Left hindlimb (tissue), 1 donor: Measurements from ENCODE around the gene TMIGD3.

Source experiments
- DNase-seq: peaks from one replicate; pipeline ENCODE4 v3.0.0-alpha.2; 2018

TMIGD3 gene

GRCh38 chr1:111507411-111508201 is 4.2 kb upstream of the TMIGD3 start:
- no peak for DNase-seq

- no peak for DNase-seq
Measured at GRCh38 chr1:111506561-111506960, 3.1 kb upstream of the TMIGD3 start.

DNA sequence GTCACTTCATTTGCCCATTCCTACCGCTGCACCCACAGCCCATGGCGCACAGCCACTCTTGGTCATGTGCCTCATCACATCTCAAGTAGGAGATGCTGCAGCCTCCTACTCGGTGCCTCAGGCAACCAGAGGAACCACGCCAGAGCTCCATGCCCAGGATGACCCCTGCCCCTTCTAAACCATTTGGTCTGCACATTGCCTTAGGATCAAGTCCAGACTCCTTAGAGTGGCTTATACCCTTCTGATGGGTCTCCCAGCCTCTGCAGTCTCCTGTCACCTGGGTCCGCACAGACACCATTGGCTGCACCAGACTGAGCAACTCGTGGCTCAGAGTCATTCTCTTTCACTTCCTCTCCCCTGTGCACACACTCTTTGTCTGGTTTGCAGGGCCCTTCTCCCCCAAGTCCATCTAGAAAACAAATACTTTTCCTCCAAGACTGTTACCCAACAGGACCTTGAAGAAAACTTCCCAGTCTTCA is 2.2 kb upstream of the TMIGD3 start:
- DNase-seq, result no peak

GRCh38 chr1:111504097-111504496 is 664 bp upstream of the TMIGD3 start:
- no peak for DNase-seq

GRCh38 chr1:111501645-111502044 is 1.8 kb downstream of the TMIGD3 start:
- no peak for DNase-seq

GRCh38 chr1:111499026-111499785 is 4.2 kb downstream of the TMIGD3 start:
- DNase-seq, result no peak

DNA sequence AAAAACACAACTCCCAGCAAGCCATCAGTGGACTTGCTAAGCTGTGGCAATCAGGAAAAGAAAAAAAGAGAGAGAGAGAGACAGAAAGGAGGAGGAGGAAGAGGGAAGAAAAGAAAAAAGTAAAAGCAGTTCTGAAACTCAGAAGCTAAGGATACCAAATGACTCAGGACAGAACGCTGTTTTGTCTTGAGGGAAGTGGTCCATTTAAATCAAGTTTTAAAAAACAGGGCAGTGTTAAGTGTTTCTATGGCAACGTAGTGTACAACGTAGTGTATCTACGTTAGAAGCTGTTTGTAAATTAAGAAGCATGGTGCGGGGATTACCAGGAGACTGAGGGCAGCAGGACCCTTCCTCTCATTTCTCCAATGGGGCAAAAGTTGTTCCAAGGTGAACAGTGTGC is 5.8 kb downstream of the TMIGD3 start:
- DNase-seq, result no peak

DNA sequence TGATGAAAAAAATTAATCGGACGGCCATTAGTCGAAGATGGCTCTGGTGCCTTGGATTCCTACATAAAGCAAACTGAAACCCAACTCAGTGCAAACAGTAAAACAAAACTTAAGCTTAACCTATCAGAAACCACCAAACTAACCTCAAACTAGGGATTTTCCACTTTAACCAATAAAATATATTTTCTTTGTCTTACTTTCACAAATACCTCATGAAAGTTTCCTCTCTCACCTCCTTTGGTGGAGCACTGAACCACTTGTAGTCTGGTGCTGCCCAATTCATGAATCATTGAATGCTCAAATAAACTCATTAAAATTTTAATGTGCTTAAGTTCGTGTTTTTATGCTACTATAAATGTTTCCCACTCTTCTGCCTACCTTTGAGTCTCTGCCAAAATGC is 7.0 kb downstream of the TMIGD3 start:
- no peak for DNase-seq

DNA sequence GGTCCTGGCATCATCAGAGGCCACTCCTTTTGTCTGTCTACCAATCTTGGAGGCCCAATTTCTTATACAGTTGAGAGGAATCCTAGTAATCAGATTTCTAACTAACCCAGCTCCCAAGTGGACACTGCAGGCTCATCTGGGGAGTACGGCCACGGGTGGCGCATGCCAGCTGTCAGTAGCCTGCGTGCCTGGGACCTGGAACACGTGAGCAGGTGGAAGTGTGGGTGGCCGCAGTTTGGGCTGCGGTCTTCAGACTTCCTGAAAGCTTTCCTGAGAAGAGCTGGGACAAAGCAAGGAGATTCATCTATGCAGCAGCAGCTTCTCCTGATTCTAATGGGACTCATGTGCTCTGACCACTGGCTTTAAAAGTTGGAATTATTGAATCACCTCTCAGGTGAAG is 12.4 kb downstream of the TMIGD3 start:
- no peak for DNase-seq

GRCh38 chr1:111490220-111490619 is 13.2 kb downstream of the TMIGD3 start:
- no peak for DNase-seq

DNA sequence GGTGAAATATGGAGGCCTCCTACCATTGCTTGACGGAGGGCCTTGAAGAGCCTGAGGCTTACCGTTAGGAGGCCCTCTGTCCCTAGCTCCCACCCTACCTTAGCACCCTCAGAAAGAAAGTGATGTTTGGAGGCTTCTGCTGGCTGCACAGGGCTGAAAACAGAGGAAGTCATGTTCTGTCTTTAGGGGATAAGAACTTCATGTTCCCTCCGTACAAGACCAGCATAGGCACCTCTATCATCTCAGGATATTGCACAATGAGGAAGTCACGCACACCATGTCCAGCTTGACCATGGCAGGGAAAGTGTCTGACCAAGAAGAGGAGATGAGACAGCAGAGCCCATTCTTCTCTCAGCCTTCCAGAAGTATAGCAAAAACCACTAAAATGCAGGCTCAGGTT is 13.8 kb downstream of the TMIGD3 start:
- DNase-seq, result no peak

- DNase-seq, result no peak
Measured at GRCh38 chr1:111488669-111489068, 14.8 kb downstream of the TMIGD3 start.

- no peak for DNase-seq
Measured at GRCh38 chr1:111487133-111487532, 16.3 kb downstream of the TMIGD3 start.

DNA sequence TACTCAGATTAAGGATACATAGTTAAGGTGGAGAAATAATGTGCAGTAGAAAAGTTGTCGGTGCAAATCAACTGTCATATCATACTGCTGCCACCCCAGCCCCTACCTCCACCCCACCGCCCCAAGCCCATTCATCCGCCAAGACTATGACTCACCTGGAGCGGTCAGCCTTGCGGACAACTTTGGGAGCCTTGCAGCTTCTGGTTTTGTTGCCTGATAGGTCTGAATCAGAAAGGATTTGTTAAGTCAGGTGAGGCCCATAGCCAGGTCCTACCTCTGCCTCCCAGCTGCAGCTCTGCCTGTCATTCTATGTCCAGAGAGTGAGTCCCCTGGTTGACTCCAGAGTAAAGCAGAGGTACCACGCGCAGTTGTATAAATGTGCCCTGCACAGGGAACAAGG is 17.0 kb downstream of the TMIGD3 start:
- DNase-seq, result no peak

DNA sequence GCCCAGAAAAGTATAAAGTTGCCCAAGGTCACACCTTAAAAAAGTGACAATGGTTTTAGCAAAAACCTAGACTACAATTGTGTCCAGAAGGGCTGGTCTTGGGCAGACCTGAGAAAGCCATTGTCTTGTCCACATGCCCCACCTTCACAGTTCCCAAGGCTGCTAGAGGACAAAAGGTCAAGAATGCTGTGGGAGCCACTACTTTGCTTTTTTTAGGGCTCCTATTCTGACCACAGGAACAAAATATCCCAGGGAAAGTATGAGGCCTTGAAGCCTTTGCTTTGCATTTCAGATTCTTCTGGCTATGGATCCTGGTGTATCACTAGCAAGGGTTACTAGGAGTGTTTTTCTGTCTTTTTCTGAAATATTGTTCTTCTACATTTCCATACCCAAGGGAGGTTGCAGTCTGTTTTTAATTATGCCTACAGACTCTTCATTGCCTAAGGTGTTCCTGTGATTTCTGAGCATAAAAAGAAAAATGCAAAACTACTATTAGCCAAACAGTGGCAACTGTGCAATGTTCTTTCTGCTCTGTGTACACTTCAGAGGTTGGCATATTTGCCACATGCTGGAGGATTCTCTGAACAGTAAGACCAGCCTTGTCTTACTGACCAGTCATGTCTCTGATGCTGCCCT is 18.9 kb downstream of the TMIGD3 start:
- no peak for DNase-seq

- no peak for DNase-seq
Measured at GRCh38 chr1:111483876-111484275, 19.6 kb downstream of the TMIGD3 start.

GRCh38 chr1:111483166-111483565 is 20.3 kb downstream of the TMIGD3 start:
- DNase-seq, result no peak

DNA sequence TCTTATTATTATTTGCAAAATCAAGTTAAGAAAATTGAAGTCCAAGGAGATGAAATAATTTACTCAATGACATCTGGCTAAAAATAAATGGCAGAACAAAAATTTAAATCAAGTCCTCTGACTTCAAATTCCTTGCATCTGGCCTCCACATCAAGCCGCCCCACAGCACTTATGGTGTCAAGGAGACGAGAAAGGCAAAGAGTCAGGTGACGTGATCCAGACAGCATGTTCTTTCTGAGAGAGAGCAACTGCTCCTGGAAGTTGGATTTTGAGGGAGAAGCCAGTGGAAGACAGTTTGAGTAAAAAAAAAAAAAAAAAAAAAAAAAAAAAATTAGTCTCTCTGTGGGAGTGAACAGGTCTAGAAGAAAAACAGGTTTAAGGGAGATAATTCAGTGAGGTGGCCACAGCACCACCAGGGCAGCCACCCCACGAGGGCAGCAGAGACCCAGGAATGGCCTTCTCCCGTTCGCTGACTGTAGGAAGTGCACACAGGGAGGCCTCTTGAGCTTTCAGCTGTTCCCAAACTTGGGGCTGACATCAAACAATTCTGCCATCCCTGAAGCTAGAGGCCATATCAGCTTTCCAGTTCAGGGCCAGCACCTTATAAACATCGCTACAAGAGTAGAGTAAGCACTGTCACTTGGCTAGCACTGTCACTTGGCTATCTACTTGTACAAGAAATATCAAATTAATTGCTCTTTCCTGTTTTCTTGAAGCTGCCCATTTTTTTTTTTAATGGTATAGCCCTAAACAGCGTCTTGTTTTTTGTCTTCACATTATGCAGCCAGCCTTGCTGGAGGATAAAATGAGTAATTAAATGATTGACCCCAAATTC is 21.8 kb downstream of the TMIGD3 start:
- peak; percentile 77 for DNase-seq

GRCh38 chr1:111480674-111481073 is 22.8 kb downstream of the TMIGD3 start:
- no peak for DNase-seq

DNA sequence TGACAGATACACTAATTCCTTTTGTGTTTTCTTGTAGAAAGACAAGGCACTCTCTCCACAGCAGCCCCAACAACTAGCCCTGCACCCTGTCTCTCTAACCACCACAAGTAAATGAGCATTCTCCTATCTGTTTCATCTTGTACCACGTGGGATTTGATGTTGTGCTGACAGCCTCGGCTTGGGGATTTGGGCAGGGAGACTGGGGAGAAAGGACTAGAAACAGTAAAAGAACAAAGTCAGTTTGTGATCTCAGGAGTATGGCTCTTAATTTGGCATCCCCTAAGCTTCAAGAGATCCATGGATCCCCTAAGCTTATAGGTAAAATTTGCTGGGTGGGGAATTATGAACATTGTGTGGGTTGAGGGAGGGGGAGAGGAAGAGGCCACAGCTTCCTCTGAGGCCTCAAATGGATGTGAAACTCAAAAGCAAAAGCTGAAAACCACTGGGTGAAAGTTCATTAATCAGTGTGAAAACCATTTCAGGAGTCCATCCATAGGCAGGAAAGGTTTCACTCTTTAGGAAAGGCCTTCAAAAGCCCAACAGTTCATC is 26.6 kb downstream of the TMIGD3 start:
- no peak for DNase-seq

DNA sequence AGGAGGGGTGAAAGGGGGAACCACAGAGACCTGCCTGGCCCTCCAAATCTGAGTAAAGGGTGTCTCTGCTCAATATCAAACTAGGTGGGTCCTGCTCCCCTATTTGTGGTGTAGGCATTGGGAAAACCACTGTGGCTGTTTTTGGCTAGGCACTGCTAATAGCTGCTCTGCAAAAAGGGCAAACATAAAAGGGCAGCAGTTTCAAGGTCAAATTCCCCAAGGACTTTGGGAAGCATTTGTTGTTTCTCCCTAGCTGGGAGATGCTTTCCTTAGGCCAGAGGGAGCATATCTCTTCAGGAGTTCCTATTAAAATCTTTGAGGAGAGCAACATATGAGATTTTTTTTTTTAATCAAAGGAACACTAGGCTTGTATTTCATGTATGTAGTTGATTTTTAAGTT is 27.2 kb downstream of the TMIGD3 start:
- no peak for DNase-seq

DNA sequence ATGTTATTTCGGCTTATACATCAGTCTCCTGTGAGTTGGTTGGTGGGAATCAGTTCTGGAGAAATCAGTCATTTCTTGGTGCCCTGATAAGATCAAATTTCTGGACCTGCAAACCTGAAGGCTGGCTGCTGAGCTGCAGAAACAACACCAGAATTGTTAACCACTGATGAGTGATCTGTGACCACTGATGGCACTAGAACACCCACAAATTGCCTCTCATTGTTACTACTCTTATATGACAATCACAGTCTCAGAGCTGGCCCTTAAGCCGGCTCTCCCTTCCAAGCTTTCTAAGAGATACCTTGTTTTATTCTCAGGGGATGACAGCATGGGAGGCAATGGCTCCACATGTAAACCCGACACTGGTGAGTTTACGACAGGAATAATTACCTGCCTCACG is 27.7 kb downstream of the TMIGD3 start:
- no peak for DNase-seq

DNA sequence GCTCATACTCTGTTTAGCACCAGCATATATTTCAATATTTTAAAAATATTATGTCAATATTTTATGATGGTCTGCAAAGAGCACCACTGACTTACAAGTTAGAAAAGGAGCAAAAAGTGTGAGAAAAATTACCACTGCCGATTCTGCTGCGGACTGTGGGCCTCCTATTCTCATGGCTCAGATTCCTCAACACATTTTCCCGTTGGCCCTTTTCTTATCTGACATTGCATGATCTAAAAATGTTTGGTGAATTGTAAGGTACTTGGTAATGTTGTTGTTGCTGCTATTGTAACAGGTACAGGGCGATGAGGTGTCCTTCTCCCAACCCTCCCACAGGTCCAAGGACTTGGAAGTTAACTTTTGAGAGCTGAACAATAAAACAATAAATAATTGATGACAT is 28.9 kb downstream of the TMIGD3 start:
- no peak for DNase-seq
